Measurements from ENCODE around the gene DMD.

DNA sequence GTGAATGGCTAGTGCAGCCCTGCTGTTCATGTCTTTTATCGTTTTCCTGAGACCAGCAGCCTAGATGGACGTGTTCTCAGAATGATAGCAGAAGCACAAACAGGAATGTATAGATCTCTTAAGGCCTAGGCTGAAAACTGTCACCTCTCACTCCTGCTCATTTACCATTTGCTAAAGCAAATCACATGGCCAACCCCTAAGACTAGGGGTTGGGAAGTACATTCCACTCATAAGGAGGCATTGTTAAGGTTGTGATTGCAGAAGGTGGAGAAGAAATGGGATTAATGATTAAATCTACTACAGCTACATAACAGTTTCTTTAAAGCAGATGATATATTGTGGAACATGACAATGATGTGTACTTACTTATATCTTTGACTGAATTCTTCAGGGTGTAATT is 1602.7 kb downstream of the DMD start:
- no peak for TF ChIP-seq EZH2 (optimal IDR thresholded peaks at IDR 0.05; ENCODE audit: low read depth, low read length)
- TF ChIP-seq, protein P1, sequence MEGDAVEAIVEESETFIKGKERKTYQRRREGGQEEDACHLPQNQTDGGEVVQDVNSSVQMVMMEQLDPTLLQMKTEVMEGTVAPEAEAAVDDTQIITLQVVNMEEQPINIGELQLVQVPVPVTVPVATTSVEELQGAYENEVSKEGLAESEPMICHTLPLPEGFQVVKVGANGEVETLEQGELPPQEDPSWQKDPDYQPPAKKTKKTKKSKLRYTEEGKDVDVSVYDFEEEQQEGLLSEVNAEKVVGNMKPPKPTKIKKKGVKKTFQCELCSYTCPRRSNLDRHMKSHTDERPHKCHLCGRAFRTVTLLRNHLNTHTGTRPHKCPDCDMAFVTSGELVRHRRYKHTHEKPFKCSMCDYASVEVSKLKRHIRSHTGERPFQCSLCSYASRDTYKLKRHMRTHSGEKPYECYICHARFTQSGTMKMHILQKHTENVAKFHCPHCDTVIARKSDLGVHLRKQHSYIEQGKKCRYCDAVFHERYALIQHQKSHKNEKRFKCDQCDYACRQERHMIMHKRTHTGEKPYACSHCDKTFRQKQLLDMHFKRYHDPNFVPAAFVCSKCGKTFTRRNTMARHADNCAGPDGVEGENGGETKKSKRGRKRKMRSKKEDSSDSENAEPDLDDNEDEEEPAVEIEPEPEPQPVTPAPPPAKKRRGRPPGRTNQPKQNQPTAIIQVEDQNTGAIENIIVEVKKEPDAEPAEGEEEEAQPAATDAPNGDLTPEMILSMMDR (IDR thresholded peaks at IDR 0.05; ENCODE audit: low read length) = no peak

Data from MM.1S (cell line).